ENCODE data around the gene SHBG.
"Not testable (repeated sequence)": the region's sequence is repeated elsewhere in the genome, so short reads cannot be mapped to it uniquely, and the experiment has no call there.

The SHBG gene

GRCh38 chr17:7627250-7628121 lies 2.4 kb upstream of the SHBG start, which contains the start of gene SAT2:
SAT2 (minus strand) TSS chr17:7627821; CDS start chr17:7627635, 186 bp downstream.
- Histone ChIP-seq H3K9me3 (ENCODE audit: control insufficient read depth, low read length) (no peaks in the 10 kb centered on the region), H3K4me1 (ENCODE audit: control insufficient read depth, insufficient read depth, low read length) (peaks cover 7% of the 10 kb centered on the region), H3K27ac (ENCODE audit: insufficient read depth, low read depth, low read length, poor library complexity, severe bottlenecking) (peak within 1 kb of the TSS; percentile 94), H3K4me3 (ENCODE audit: insufficient read depth, low read depth, low read length) (peak within 1 kb of the TSS; percentile 90), H3K36me3 (ENCODE audit: control insufficient read depth, insufficient read depth, low read length) (no peaks in the 10 kb centered on the region), H3K27me3 (ENCODE audit: control insufficient read depth, insufficient read depth, low read length, poor library complexity, severe bottlenecking) (no peaks in the 10 kb centered on the region)
- 0 to 1% methylated on average over 54 of the region's 54 CpGs for WGBS, 2 experiments

GRCh38 chr17:7631398-7632380 lies 1.8 kb downstream of the SHBG start:
- H3K9me3 ChIP-seq (ENCODE audit: control insufficient read depth, low read length), result no peaks in the 10 kb centered on the region
- no peak overlapping the region for H3K27ac ChIP-seq (ENCODE audit: insufficient read depth, low read depth, low read length, poor library complexity, severe bottlenecking)
- H3K4me3 ChIP-seq (ENCODE audit: insufficient read depth, low read depth, low read length), result no peak overlapping the region
- 93% methylated on average over 11 of the region's 11 CpGs for WGBS, 2 experiments
- H3K27me3 ChIP-seq (ENCODE audit: control insufficient read depth, insufficient read depth, low read length, poor library complexity, severe bottlenecking), result no peaks in the 10 kb centered on the region
- H3K4me1 ChIP-seq (ENCODE audit: control insufficient read depth, insufficient read depth, low read length), result peaks cover 2% of the 10 kb centered on the region
- no peaks in the 10 kb centered on the region for H3K36me3 ChIP-seq (ENCODE audit: control insufficient read depth, insufficient read depth, low read length)

- WGBS, 2 experiments, result 37 to 40% methylated on average over 6 of the region's 6 CpGs
Measured at GRCh38 chr17:7632492-7632894, 2.6 kb downstream of the SHBG start.

GRCh38 chr17:7633093-7633492 lies 3.2 kb downstream of the SHBG start:
- no peak overlapping the region for H3K27ac ChIP-seq (ENCODE audit: insufficient read depth, low read depth, low read length, poor library complexity, severe bottlenecking)
- H3K4me3 ChIP-seq (ENCODE audit: insufficient read depth, low read depth, low read length), result no peak overlapping the region
- no peaks in the 10 kb centered on the region for H3K9me3 ChIP-seq (ENCODE audit: control insufficient read depth, low read length)
- H3K36me3 ChIP-seq (ENCODE audit: control insufficient read depth, insufficient read depth, low read length), result no peaks in the 10 kb centered on the region
- no peaks in the 10 kb centered on the region for H3K27me3 ChIP-seq (ENCODE audit: control insufficient read depth, insufficient read depth, low read length, poor library complexity, severe bottlenecking)
- H3K4me1 ChIP-seq (ENCODE audit: control insufficient read depth, insufficient read depth, low read length), result no peaks in the 10 kb centered on the region
- WGBS, 2 experiments, result 84% methylated on average over 2 of the region's 2 CpGs

More at GRCh38 chr17:7632492-7632894, 2.6 kb downstream of the SHBG start:
- Histone ChIP-seq H3K4me1 (ENCODE audit: control insufficient read depth, insufficient read depth, low read length) (no peaks in the 10 kb centered on the region), H3K36me3 (ENCODE audit: control insufficient read depth, insufficient read depth, low read length) (no peaks in the 10 kb centered on the region), H3K27ac (ENCODE audit: insufficient read depth, low read depth, low read length, poor library complexity, severe bottlenecking) (no peak overlapping the region), H3K9me3 (ENCODE audit: control insufficient read depth, low read length) (no peaks in the 10 kb centered on the region), H3K27me3 (ENCODE audit: control insufficient read depth, insufficient read depth, low read length, poor library complexity, severe bottlenecking) (no peaks in the 10 kb centered on the region), H3K4me3 (ENCODE audit: insufficient read depth, low read depth, low read length) (no peak overlapping the region)

- Histone ChIP-seq H3K27me3 (ENCODE audit: control insufficient read depth, insufficient read depth, low read length, poor library complexity, severe bottlenecking) (no peaks in the 10 kb centered on the region), H3K4me1 (ENCODE audit: control insufficient read depth, insufficient read depth, low read length) (no peaks in the 10 kb centered on the region), H3K9me3 (ENCODE audit: control insufficient read depth, low read length) (no peaks in the 10 kb centered on the region), H3K27ac (ENCODE audit: insufficient read depth, low read depth, low read length, poor library complexity, severe bottlenecking) (no peak overlapping the region), H3K4me3 (ENCODE audit: insufficient read depth, low read depth, low read length) (no peak overlapping the region), H3K36me3 (ENCODE audit: control insufficient read depth, insufficient read depth, low read length) (no peaks in the 10 kb centered on the region)
- 47 to 48% methylated on average over 5 of the region's 5 CpGs for WGBS, 2 experiments
Measured at GRCh38 chr17:7634384-7634783, 4.4 kb downstream of the SHBG start.

- H3K4me3 ChIP-seq (ENCODE audit: insufficient read depth, low read depth, low read length), result no peak overlapping the region
- H3K4me1 ChIP-seq (ENCODE audit: control insufficient read depth, insufficient read depth, low read length), result no peaks in the 10 kb centered on the region
- 58 to 61% methylated on average over 5 of the region's 5 CpGs for WGBS, 2 experiments
- H3K27ac ChIP-seq (ENCODE audit: insufficient read depth, low read depth, low read length, poor library complexity, severe bottlenecking), result no peak overlapping the region
- H3K27me3 ChIP-seq (ENCODE audit: control insufficient read depth, insufficient read depth, low read length, poor library complexity, severe bottlenecking), result no peaks in the 10 kb centered on the region
- H3K36me3 ChIP-seq (ENCODE audit: control insufficient read depth, insufficient read depth, low read length), result no peaks in the 10 kb centered on the region
- no peaks in the 10 kb centered on the region for H3K9me3 ChIP-seq (ENCODE audit: control insufficient read depth, low read length)
Measured at GRCh38 chr17:7636163-7636562, 6.2 kb downstream of the SHBG start.

- Histone ChIP-seq H3K27me3 (ENCODE audit: control insufficient read depth, insufficient read depth, low read length, poor library complexity, severe bottlenecking) (no peaks in the 10 kb centered on the region), H3K9me3 (ENCODE audit: control insufficient read depth, low read length) (no peaks in the 10 kb centered on the region), H3K4me3 (ENCODE audit: insufficient read depth, low read depth, low read length) (no peak overlapping the region), H3K4me1 (ENCODE audit: control insufficient read depth, insufficient read depth, low read length) (no peaks in the 10 kb centered on the region), H3K27ac (ENCODE audit: insufficient read depth, low read depth, low read length, poor library complexity, severe bottlenecking) (no peak overlapping the region), H3K36me3 (ENCODE audit: control insufficient read depth, insufficient read depth, low read length) (no peaks in the 10 kb centered on the region)
- 93% methylated on average over 26 of the region's 26 CpGs for WGBS, 2 experiments
Measured at GRCh38 chr17:7640783-7641182, 10.8 kb downstream of the SHBG start.

- not testable (repeated sequence) for H3K27ac ChIP-seq (ENCODE audit: insufficient read depth, low read depth, low read length, poor library complexity, severe bottlenecking); H3K9me3 ChIP-seq (ENCODE audit: control insufficient read depth, low read length); H3K36me3 ChIP-seq (ENCODE audit: control insufficient read depth, insufficient read depth, low read length); H3K4me3 ChIP-seq (ENCODE audit: insufficient read depth, low read depth, low read length); H3K4me1 ChIP-seq (ENCODE audit: control insufficient read depth, insufficient read depth, low read length); H3K27me3 ChIP-seq (ENCODE audit: control insufficient read depth, insufficient read depth, low read length, poor library complexity, severe bottlenecking)
- WGBS, 2 experiments, result 82 to 87% methylated on average over 7 of the region's 7 CpGs
Measured at GRCh38 chr17:7641635-7642034, 11.7 kb downstream of the SHBG start.

GRCh38 chr17:7644775-7645174 lies 14.8 kb downstream of the SHBG start:
- Histone ChIP-seq H3K9me3 (ENCODE audit: control insufficient read depth, low read length) (no peaks in the 10 kb centered on the region), H3K4me1 (ENCODE audit: control insufficient read depth, insufficient read depth, low read length) (no peaks in the 10 kb centered on the region), H3K27me3 (ENCODE audit: control insufficient read depth, insufficient read depth, low read length, poor library complexity, severe bottlenecking) (no peaks in the 10 kb centered on the region), H3K36me3 (ENCODE audit: control insufficient read depth, insufficient read depth, low read length) (no peaks in the 10 kb centered on the region), H3K27ac (ENCODE audit: insufficient read depth, low read depth, low read length, poor library complexity, severe bottlenecking) (no peak overlapping the region), H3K4me3 (ENCODE audit: insufficient read depth, low read depth, low read length) (no peak overlapping the region)
- WGBS, 2 experiments, result 93 to 94% methylated on average over 4 of the region's 4 CpGs

- WGBS, 2 experiments, result 85 to 89% methylated on average over 9 of the region's 9 CpGs
- Histone ChIP-seq H3K27me3 (ENCODE audit: control insufficient read depth, insufficient read depth, low read length, poor library complexity, severe bottlenecking) (peaks cover 7% of the 10 kb centered on the region), H3K4me1 (ENCODE audit: control insufficient read depth, insufficient read depth, low read length) (peaks cover 4% of the 10 kb centered on the region), H3K9me3 (ENCODE audit: control insufficient read depth, low read length) (no peaks in the 10 kb centered on the region), H3K4me3 (ENCODE audit: insufficient read depth, low read depth, low read length) (no peak overlapping the region), H3K36me3 (ENCODE audit: control insufficient read depth, insufficient read depth, low read length) (no peaks in the 10 kb centered on the region), H3K27ac (ENCODE audit: insufficient read depth, low read depth, low read length, poor library complexity, severe bottlenecking) (no peak overlapping the region)
Measured at GRCh38 chr17:7646457-7646856, 16.5 kb downstream of the SHBG start.

Measured in ectodermal cell (in vitro differentiated cells).